AG08395 (cell line): Measurements from ENCODE around the gene CD177.
"Not testable (repeated sequence)": the region's sequence is repeated elsewhere in the genome, so short reads cannot be mapped to it uniquely, and the experiment has no call there.

Experiments
- DNase-seq: peaks from one replicate; pipeline ENCODE4 v3.0.0; 2012; ENCODE audit warnings: mixed read lengths, low spot score

CD177 gene

DNA sequence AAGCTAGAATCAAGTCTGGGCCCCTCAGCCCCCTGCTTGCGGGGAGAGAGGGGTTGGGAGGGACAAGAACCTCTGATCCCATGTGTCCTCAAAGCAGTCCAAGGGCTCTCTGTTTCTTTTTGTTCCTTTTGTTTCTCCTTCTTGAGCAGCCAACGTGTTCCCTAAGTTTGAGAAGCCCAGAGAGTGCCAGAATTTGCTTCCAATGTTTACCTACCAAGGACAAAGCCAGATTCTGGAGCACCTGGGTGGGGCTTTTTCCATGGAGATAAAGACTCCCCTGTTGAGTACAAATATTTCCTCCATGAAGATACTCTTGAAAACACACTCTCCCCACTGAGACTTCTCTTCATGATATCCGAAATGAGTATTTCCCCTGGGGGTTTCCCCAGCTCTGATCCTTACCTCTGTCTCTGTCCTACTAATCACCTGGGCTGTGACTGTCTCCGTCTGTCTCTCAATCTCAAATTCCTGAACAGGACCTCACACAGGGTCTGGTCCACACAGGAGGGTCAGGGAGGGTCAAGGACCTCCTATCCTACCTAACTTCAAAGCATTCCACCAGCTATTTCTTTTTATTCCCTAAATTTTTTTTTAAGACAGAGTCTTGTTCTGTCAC, 27.4 kb downstream of the CD177 start:
- no peak for DNase-seq

DNA sequence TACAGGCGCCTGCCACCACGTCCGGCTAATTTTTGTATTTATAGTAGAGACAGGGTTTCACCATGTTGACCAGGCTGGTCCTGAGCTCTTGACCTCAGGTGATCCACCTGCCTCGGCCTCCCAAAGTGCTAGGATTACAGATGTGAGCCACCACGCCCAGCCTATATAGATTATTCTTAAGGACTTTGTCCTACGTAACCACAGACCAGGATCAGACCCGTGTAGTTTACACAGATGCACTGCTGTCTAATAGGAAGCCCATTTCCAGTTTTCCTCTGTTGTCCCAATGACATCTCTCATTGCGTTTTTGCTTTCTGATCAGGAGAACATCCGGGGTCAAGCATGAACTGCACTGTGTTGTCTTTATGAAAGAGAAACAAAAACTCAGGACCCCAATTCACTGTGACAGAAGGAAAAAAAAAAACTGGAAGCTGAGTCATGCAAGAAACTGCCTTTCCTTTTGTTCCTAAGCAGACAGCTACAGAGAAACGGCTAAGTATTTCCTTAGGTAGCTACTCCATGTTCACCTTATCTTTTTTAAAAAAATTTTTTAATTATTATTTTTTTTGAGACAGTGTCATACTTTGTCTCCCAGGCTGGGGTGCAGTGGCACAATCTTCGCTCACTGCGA, 29.2 kb downstream of the CD177 start:
- DNase-seq = not testable (repeated sequence)

DNA sequence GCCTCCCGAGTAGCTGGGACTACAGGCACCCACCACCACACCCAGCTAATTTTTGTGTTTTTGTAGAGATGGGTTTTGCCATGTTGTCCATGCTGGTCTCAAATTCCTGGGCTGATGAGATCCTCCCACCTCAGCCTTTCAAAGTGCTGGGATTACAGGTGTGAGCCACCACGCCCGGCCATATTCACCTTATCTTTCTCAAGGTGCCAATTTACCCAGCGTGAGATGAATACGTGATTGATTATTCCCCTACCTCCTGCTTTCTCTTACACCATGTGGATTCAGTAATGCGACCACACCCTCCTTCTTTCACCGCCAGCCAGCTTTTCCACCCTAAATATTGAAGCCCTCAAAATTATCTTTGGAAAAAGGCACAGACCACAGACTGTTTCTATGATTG, 29.8 kb downstream of the CD177 start:
- DNase-seq = not testable (repeated sequence)

DNA sequence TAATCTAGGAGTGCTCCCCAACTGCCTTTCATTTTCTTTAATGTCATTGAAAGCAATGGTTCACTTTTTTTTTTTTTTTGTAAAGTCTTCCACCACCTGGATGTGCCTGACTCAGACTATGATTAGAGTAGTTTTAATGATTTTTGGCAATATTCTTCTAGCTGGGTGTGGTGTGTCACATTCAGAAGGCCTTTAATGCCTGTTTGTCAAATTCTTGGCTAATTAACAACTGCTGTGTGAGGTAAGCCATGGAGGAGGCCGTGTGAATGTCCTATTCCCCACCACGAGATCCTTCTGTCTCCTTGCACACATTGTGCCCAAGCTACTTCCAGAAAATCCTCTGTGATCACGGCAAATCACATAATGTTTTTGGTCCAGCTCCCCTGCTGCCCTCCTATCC, 30.3 kb downstream of the CD177 start:
- DNase-seq = not testable (repeated sequence)

DNA sequence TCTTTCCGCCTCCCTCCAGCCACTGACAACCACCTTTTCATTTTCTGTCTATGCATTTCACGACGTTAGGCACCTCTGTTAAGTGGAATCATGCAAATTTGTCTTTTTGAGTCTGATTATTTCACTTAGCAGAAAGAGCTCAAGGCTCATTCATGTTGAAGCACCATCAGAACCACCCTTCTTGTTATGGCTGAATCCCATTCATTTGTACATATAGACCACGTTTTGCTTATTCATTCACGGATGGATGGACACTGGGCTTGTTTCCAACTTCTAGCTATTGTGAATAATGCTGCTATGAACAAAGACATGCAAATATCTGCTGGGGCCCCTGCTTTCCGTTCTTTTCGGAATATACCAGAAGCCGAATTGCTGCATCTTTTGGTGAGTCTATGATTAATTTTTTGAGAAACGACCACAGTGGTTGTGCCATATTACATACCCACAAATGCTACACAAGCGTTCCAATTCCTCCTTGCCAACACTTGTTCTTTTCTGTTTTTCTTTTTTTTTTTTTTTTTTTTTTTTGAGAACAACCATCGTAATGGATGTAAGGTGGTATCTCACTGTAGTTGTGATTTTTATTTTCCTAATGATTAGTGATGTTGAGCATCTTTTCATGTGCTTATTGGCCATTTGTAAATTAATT, 37.5 kb downstream of the CD177 start:
- DNase-seq = not testable (repeated sequence)

DNA sequence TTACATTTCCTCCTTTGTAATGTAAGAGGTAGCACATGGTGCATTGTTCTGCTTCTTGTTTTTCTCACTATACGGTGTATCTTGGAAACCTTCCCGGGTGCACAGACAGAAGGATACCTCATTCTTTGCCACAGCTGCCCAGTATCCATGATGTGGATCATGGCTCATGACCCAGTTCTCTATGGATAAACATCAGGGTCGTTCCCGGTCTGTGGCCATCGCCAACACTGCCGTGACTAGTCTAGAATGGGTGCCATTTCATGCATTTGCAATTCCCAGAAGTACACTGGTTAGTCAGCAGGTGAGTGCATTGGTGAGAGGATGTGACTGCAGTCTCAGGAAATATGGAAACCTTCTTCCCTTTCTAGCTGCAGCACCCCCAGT, 38.1 kb downstream of the CD177 start:
- DNase-seq = not testable (repeated sequence)

DNA sequence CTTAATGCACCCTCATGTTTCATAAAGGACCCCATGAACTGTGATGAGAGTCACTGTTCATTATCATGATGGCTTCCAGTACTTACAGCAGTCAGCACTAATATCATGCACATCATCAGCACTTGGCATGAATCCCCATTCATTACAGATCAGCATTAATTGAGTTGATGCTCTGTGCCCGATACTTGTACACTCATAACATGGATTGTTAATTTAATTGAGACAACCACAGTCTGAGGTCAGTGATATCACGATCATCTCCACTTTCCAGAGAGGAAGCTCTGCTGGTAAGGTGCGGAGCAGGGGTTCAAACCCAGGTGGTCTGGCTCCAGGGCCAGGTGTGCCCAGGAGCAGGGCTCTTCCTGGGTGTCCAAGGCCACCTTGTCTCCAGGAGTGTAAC, 40.0 kb downstream of the CD177 start:
- not testable (repeated sequence) for DNase-seq

DNA sequence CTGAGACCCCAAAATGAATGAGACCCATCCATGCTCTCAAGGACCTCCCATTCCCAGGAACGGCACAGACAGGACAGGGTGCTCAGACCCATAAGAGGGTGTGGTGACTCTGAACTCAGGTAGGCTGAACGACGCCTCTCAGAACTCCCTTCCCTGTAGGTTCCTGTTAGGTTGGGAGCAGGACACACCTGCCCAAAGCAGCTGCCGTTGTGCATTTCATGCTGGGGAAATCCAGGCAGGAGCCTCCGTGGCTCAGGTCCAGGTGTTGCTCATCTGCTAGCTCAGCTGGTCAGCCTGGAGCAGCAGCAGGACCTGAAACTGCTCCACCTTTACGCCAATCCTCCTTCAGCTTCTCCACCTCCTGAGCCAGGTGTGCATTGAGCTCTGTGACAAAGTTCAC, 42.1 kb downstream of the CD177 start:
- DNase-seq = no peak

DNA sequence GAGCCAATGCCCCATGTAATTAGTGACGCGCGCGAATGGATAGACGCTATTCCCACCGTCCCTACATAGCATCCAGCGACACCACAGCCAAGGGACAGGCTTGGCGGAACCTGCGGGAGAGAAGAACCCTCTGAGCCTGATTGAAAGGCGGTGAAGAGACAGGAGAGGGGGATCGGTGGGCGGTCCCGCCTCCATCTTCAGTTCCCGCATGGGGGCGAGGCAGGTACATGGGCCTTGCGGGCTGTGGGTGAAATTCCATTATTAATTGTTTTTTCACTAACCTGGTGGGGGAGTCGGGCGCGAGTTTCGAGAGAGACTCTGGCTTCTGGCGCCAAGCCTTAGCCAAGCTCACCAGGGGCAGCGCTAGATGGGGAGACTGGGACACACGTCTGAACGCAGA, 52.8 kb downstream of the CD177 start:
- DNase-seq = no peak

DNA sequence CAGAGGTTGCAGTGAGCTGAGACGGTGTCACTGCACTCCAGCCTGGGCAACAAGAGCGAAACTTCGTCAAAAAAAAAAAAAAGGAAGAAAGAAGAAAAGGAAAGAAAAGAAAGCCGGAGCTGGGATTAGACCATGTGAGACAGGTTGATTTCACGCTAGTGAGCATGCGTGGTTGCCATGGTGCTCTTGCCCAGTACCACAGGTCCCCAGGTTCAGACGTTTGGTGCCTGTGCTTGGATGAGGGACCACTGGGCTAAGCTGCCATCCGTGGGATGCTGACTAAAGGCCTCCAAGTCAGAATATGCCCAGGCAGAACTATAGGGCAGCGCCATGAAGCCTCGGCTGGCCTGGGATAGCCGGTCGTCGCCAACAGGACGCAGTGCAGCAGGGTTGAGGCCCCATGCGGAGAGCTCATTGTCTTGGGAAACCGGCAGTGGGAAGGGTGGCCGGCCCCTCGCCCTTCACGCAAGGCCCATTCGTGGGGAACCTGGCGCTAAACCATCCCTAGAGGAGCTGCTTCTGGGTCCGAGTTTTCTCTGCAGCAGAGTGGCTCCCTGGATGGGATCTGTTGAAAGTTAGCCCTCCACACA, 54.0 kb downstream of the CD177 start:
- DNase-seq = no peak

DNA sequence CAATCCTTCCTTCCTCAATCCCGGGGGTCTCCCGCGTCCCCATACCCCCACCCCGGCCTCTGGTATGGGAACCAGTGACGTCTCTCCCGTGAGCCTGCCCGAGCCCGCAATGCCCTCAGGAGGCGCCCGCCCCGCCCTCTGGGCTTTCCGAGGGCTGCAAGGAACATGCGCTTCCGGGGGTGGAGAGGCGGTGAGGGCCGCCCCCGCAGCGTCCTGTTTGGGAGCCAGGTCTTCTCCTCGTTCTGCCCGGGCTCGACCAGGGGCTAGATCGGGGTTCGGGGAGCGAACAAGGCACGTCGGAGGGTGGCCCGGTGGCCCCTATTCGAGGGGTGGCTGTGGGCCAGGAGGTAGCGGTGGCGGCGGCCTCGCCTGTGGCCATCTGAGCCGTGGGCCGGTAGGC, 54.6 kb downstream of the CD177 start:
- no peak for DNase-seq

DNA sequence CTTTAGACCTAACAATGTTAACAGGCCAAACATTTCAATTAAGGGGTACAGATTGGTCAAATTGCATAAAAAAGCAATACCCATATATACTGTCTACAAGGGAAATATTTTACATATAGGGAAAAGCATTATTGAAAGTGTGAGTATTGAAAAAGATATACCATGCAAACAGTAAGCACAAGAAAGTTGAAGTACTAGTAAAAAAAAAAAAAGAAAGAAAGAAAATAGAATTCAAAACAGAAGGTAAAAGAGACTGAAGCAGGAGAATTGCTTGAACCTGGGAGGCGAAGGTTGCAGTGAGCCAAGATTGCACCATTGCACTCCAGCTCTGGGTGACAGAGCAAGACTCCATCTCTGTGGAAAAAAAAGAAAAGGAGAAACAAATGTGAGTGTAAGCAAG, 55.9 kb downstream of the CD177 start:
- DNase-seq = no peak

DNA sequence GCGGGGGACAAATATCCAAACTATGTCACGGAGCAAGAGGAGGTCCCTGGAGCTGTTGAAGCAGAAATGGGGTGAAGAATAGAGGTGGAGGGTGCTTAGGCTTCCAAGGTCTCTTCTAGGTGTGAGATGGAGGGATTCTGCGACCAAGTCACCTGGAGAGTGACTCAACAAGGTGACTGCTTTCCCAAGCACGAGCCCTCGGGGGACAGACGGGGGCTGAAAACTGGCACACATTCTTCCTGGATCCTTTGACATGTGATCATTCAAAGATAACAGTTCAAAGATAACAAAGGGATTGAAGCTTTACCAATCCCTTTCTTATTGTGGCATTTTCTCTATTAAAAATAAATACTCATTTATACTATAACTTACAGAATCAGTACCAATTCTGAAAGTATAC, 59.0 kb downstream of the CD177 start:
- DNase-seq = no peak
